ENCODE measurements around the gene MARVELD1.

The MARVELD1 gene

GRCh38 chr10:97766996-97767924, 53.7 kb downstream of the MARVELD1 start:
- Histone ChIP-seq H4K20me1 (ENCODE audit: insufficient read depth, low read length) (no peaks in the 10 kb centered on the region), H3K27me3 (replicated peaks; ENCODE audit: insufficient read depth, low read length) (peaks cover 24% of the 10 kb centered on the region), H3K36me3 (replicated peaks; ENCODE audit: insufficient read depth, low read length) (no peaks in the 10 kb centered on the region), H3F3A (ENCODE audit: insufficient read depth, low read length) (no peaks in the 10 kb centered on the region), H3K4me2 (ENCODE audit: low read depth, low read length) (no peak overlapping the region), H3K9me2 (replicated peaks; ENCODE audit: insufficient read depth, low read length) (no peaks in the 10 kb centered on the region), H2AFZ (ENCODE audit: low read length) (no peak overlapping the region), H3K9me3 (replicated peaks; ENCODE audit: insufficient read depth, low read length) (no peaks in the 10 kb centered on the region), H3K4me3 (ENCODE audit: low read length) (no peak overlapping the region), H3K79me2 (ENCODE audit: low read length) (no peaks in the 10 kb centered on the region), H3K9ac (ENCODE audit: low read length) (no peak overlapping the region), H3K4me1 (ENCODE audit: low read length) (no peaks in the 10 kb centered on the region), H3K27ac (ENCODE audit: low read length) (no peak overlapping the region)
- DNase-seq = no peak
- TF ChIP-seq EZH2phosphoT487 (IDR thresholded peaks at IDR 0.05; ENCODE audit: low read length) (no peak), EZH2 (optimal IDR thresholded peaks at IDR 0.05; ENCODE audit: low read depth, low read length) (no peak), CTCF (IDR thresholded peaks at IDR 0.05; ENCODE audit: low read length) (no peak)
